CD4-positive, alpha-beta T cell treated with Interleukin-6 for 4 hours (primary cell): Measurements from ENCODE around the gene OR2Y1.
"Not testable (repeated sequence)": the region's sequence is repeated elsewhere in the genome, so short reads cannot be mapped to it uniquely, and the experiment has no call there.

ENCODE experiments used
- DNase-seq: peaks from one replicate; pipeline ENCODE4 v3.0.0-alpha.2; 2020; ENCODE audit warnings: mixed read lengths

Gene OR2Y1

GRCh38 chr5:180736536-180736935 is 3.3 kb downstream of the OR2Y1 start:
- DNase-seq, result no peak

- no peak for DNase-seq
Measured at GRCh38 chr5:180724944-180725343, 14.9 kb downstream of the OR2Y1 start.

GRCh38 chr5:180723936-180724335 is 15.9 kb downstream of the OR2Y1 start:
- no peak for DNase-seq

- no peak for DNase-seq
Measured at GRCh38 chr5:180720486-180720885, 19.4 kb downstream of the OR2Y1 start.

- DNase-seq, result no peak
Measured at GRCh38 chr5:180719781-180720180, 20.1 kb downstream of the OR2Y1 start.

GRCh38 chr5:180718810-180719453 is 20.9 kb downstream of the OR2Y1 start:
- DNase-seq, result peak; percentile 68

- DNase-seq, result no peak
Measured at GRCh38 chr5:180717989-180718388, 21.9 kb downstream of the OR2Y1 start.

GRCh38 chr5:180704362-180704761 is 35.5 kb downstream of the OR2Y1 start:
- no peak for DNase-seq

GRCh38 chr5:180703912-180704311 is 35.9 kb downstream of the OR2Y1 start:
- no peak for DNase-seq

GRCh38 chr5:180703371-180703770 is 36.5 kb downstream of the OR2Y1 start:
- DNase-seq, result not testable (repeated sequence)

GRCh38 chr5:180700440-180700839 is 39.4 kb downstream of the OR2Y1 start:
- DNase-seq, result not testable (repeated sequence)

- DNase-seq, result no peak
Measured at GRCh38 chr5:180699042-180699441, 40.8 kb downstream of the OR2Y1 start.

- DNase-seq, result no peak
Measured at GRCh38 chr5:180696116-180696515, 43.7 kb downstream of the OR2Y1 start.

GRCh38 chr5:180692429-180692828 is 47.4 kb downstream of the OR2Y1 start:
- no peak for DNase-seq

- no peak for DNase-seq
Measured at GRCh38 chr5:180691046-180691445, 48.8 kb downstream of the OR2Y1 start.

- no peak for DNase-seq
Measured at GRCh38 chr5:180690562-180690961, 49.3 kb downstream of the OR2Y1 start.

- peak; percentile 9 for DNase-seq
Measured at GRCh38 chr5:180689775-180690174, 50.1 kb downstream of the OR2Y1 start.
